Ecto neural progenitor cell (in vitro differentiated cells): ENCODE data around the gene HDAC5.
"Not testable (repeated sequence)": the region's sequence is repeated elsewhere in the genome, so short reads cannot be mapped to it uniquely, and the experiment has no call there.

Experiments
- DNase-seq: peaks from one replicate; pipeline ENCODE4 v3.0.0-alpha.2; 2018; ENCODE audit warnings: low spot score

The HDAC5 gene

DNA sequence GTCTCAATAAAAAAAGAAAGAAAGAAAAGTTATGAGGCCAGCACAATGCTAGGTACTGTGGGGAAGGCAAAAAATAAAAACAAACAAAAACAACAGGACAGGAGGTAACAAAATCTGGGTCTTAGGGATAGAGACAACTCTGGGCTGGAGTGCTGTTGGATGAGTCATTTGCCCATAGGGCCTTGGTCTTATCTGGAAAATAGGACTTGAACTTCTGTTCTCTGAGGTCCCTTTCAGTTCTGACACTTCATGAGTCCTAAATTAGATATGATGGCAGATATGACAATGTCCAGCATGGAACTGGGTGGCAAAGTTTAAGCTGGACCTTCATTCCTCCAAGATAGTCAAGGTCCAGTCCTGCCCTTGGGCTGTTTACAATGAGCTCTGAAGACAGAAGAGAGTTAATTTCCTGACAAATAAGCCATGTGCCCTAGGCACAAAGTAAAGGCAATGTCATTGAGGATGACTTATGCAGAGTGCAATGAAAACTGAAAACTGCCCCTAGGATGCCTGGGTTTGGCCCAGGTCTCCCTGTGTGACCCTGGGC, 8.9 kb upstream of the HDAC5 start:
- no peak for DNase-seq

DNA sequence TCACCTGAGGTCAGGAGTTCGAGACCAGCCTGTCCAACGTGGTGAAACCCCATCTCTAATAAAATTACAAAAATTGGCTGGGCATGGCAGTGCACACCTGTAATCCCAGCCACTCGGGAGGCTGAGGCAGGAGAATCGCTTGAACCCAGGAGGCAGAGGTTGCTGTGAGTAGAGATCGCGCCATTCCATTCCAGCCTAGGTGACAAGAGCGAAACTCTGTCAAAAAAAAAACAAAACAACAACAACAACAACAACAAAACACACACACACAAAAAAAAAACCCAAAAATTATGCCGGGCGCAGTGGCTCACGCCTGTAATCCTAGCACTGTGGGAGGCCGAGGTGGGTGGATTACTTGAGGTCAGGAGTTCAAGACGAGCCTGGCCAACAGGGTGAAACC, 7.9 kb upstream of the HDAC5 start:
- DNase-seq, result not testable (repeated sequence)

DNA sequence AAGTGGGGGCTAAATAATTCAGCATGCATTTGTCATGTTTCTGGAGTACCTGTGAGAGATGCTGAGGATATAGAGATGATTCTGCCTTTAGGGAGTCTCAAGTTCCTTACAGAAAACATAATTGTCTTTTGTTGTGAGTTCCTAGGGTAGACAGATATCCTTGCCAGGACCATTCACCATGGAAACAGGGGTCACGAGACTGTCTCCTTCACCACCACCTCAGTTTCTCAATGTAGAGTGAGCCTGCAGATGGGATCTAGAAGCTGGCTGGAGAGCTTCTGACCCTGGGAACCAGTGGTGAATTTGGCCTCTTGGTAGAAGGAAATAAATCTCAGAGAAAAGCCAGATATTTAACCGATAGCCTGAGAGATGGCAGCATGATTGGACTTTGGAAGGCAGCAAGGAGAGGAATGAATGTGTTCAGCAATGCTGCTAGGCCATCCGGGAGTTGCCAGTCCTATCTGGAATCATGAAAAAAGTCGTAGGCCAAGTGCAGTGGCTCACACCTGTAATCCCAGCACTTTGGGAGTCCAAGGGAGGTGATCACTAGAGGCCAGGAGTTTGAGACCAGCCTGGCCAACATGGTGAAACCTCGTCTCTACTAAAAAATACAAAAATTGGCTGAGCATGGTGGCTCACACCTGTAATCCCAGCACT, 7.4 kb upstream of the HDAC5 start:
- DNase-seq, result no peak

DNA sequence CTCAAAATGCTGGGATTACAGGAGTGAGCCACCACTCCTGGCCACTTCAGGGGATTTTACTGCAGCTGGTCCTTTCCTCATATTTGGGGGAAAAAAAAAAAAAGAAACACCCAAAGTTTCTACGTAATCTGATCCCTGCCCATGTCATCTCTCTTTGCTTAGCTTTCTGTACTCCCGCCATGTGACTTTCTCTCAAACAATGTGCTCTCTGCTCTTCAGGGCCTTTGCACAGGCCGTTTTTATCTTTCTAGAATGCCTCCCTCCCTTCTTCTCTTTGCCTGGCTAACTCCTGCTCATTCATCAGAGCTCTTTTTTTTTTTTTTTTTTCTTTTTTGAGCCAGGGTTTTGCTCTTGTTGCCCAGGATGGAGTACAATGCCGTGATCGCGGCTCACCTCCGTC, 4.9 kb upstream of the HDAC5 start:
- DNase-seq, result no peak

DNA sequence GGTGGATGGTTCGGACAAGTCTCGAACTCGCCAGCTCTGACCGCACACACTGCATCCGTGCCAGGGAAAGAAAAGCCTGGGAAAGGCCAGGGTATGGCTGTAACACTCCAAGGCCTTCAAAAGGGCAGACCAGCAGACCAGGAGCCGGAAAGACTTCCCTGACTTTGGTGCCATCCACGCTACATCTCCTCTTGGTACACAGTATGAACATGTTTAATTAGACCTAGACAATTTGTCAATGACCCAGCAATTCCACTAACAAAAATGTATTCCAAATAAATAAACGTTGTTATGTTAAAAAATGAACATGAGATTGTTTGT, 637 bp upstream of the HDAC5 start:
- no peak for DNase-seq

DNA sequence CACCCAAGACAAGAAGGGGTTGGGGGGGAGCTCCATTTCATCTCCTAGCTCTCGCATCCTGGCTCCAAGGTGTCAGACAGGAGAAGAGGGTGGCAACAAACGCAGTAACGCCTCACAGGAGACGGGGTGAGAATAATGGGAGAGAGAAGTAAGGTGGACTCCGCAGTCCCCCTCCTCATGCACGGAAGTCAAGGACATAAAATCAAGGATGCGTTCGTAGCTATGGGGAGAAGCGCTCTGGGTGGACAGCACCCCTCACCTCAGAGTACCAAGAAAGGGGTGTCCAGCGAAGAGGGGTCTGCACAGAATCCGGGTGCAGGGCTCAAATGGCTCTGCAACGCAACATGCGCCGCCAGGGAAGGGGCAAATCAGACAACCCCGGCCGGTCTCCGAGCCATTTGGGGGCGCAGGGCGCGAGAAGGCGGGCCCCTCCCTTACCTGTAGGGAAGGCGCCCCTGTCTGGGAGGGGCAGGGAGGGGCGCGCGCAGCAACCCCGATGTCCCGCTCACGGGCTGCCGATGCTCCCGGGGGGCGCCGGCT, 555 bp downstream of the HDAC5 start:
- DNase-seq, result no peak

DNA sequence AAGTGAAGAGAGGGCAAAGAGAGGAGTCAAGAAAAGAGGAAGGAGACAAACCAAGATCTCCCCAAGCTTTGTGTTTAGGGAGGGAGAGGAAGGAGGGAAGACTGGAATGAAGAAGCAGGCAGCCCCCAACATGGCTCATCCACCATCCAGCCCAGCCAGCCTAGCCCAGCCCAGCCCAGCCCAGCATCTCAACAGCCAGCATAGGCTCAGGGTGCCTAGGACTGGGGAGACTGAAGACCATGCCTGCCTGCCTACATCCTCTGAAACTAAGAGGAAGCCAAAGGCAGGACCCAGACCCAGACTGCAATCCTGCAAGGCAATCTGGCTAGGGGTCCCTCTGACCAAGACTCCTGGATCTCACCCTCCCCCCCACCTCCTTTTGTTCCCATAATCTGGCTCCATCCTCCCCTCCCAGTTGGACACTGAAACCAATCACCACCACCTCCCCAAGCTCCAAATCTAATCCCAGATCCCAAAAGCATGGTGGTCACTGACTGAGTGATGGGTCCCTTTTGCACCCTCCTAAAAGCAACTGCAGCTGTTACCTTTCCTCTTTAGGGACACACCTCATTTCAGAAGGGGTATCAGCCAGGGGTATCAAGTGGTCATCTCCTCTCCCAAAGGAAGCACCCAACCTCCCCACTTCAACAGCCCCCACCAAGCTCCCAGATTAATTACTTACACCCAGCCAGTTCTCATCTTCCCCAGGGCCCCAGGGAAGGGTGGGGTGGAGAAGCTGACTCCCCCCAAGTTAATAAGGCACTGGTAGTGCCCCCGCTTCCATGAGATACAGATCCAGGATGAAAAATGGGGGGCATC, 1.2 kb downstream of the HDAC5 start:
- DNase-seq, result no peak

DNA sequence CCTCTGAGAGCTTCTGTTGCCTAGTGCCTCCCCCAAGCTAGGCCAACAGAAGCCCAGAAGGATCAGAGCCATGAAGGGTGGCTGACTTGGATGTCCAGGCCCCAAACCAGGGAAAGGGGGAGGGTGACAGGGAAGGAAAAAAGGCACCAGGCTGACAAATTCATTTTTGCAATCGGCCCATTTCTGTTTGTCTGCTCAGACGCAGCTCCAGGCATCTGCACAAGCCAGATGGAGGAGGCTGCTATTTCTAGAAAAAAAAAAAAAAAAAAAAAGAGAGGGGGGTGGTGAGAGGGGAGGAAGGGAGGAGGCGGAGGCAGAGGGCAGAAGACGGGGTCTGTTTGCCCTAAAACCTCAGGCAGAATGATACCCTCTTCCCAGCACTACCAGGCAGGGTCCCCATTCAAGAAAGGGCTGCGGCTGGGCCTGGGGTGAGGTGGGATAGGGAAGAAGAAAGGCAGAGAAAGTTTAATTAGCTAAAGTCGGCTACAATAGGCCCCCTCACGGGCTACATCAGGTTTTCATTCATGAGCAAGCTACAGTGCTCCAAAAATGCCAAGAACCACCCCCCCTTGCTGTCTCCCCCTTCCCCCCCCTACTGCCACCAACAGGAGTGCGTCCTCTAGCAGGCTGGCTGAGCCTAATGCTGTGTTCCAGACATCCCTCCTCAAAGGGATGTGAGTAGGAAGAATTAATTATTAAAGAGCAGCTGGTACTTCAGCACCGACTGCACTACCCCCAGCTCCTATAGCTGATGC, 2.4 kb downstream of the HDAC5 start:
- no peak for DNase-seq

DNA sequence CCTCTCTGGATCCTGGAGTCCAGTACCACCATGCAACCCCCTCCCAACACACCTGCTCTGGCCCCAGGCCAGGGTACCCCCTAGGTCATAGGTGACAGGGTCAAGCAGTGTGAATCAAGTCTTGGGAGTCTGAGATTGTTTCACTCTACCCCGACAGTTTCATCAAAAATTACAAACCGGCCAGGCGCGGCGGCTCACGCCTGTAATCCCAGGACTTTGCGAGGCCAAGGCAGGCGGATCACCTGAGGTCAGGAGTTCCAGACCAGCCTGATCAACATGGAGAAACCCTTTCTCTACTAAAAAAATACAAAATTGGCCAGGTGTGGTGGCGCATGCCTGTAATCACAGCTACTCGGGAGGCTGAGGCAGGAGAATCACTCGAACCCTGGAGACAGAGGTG, 3.2 kb downstream of the HDAC5 start:
- not testable (repeated sequence) for DNase-seq

DNA sequence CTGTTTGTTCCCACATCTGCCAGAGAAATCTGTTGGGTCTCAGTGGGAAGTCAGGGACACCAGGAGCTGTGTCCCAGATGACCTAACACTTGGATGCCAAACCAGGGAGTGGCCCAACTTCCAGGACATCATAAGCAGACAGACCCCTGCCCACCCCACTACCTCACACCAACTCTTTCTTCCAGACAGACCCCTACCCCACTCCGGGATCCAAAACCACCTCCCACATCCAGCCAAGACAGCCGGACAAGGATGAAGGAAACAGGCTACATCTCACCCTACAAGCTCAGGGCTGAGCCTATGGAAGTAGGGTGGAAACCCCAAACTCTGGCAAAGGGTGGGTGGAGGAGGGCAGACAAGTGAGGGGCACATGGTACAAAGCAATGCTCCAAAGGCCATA, 3.6 kb downstream of the HDAC5 start:
- DNase-seq, result no peak

DNA sequence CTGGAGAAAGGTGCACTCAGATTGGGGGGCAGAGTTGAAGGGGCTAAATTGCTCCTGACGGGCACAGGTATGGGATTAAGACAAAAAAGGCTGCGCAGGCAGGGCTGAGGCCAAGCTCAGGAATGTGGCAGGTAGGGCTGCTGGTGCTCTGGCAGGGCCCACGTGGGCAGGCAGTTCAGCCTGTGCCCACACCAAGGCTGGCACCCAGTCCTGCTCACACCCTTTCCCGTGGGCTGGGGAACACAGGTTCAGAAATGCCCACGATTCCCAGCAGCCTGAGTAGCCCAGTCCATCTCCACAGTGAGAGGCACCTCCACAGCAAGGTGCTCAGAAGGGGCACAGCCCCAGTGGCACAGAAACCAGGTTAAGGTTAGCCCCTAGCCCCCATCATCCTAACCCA, 4.4 kb downstream of the HDAC5 start:
- DNase-seq, result no peak

DNA sequence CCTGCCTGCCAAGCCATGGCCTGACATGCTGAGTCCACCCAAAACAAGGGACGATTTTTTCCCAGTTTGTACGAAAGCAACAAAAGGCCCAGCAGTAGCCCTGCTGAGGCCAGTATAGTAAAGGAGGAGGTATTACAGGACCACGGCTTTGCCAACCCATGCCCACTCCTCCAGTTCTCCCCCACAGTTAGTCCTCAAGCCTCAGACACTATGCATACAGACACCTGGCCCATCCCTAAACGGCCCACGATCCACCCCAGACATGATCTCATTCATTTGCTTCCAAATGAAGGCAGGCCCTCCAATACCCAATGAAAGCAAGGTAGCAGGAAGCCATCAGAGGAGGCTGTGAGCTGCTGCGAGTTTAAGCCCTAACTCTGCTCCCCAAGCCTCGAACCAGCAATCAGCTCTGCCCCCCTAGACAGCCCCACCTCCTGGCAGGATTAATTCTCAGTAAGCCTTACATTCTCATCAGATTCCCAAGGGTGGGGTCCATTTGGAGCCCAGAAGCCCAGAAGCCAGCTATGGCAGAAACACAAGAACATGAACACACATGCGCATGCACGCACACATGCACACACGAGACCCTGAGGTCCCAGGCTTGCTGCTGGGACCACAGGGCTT, 4.9 kb downstream of the HDAC5 start:
- no peak for DNase-seq

DNA sequence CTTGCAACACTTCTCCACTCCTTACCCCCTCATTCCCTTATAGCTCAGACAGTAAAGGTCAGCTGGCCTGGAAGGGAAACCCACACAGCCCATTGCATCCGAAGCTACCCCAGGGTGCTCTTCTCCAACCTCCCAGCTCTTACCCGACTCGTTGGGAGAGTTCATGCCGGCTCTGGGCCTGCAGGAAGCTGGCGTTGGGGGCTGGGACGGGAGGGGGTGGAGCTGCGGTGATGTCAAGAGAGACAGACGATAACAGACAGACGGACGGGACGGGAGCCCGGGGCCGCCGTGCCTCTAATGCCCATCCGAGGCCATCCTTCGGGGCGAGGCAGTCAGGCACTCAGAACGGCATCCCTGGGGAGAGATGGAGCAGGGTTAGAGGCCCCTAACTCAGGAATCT, 6.1 kb downstream of the HDAC5 start:
- DNase-seq, result no peak

DNA sequence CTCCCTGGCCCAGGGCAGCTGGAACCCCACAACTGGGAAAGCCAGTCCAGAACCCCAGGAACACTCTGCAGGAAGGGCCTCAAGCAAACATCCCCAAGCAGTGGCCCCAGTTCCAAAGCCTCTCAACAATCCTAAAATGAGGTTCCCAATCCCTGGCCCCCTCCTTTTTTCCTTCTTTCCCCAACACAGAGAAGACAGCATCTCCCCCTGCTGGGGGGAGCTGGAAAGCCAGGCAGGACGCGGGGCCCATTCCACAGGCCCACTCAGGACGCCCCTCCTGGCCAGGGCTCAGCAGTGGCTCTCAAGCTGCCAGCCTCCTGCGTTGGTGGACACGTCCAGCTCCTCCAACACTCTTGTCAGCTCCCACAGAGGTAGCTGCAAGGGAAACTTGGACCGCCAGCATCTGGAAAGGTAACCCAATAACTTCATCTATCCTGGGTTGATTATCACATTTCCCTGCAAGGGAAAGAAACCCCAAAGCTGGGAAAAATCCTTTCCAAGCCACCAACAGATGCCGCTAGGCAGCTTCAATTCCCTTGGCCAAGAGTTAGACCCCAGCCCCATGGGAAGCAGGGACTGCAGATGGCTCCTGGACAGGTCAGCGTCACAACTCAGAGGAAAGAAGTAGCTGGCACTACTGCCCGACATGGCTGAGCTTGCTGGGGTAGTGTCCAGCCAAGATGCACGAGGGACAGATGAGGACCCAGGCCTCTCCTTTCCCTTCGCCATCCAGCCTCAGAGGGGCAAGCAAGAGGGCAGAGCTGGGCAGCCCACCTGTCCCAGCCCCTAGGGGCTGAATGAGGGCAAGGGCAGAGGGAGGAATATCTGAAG, 7.6 kb downstream of the HDAC5 start:
- no peak for DNase-seq

DNA sequence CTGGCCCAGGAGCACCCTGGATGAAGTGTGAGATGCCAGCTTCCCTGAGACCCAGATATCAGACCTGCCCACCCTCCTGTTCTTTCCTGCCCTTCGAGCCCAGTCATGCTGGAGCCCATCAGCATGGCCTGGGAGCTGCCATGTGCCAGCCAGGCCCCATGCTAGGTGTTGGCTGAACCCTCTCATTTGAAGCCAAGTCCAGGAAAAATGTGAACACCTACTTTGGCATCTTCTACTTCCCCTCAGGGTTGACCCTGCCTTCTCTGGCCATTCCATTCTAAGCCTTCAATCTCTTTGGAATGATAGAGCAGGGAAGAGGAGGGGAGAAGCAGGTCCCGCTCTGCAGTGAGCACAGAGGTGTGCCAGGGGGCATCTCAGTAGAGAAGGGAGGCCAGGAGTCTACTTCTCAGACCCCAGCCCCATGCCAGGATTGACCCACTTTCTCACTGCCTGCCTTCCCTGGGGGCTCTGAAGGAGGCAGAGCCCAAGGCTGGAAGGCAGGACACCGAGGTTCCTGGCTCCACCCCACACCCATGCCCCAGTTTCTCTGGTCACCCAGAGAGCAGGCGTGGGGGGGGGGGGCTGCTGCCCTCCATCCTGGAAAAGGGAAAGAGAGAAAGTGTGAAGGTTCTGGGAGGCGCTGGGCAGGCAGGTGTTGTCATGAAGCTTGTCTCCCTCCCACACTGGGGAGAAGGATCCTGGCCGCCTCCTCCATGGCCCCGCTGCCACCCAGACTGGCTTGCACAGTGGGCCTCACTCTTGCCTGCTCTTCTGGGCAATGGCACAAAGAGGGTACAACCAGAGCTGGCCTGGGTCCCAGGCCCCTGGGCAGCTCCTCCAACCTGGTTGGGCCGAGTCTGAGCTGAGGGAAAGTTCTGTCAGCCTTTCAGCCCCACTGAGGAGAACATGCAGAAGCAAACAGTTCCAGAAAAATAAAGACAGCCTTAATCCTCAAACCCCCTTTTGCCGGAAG, 9.3 kb downstream of the HDAC5 start:
- DNase-seq, result no peak

DNA sequence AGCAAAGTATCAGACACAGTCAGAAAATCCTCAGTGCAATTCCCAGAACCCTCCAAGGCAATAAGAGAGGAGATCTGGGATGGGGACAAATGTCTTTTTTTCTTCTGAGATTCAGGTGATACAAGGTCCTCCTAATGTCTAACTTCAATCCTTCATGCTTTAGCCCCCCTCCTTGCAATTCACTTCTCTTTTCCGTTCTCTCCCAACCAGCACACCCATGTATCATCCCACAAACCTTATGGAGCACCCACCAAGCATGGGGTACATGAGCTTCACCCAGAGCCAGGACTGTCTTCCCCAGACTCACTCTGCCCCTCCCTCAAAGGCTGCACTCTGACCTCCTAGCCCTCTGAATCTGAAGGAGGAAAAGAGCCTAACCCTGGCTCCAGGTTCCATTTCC, 10.1 kb downstream of the HDAC5 start:
- no peak for DNase-seq

DNA sequence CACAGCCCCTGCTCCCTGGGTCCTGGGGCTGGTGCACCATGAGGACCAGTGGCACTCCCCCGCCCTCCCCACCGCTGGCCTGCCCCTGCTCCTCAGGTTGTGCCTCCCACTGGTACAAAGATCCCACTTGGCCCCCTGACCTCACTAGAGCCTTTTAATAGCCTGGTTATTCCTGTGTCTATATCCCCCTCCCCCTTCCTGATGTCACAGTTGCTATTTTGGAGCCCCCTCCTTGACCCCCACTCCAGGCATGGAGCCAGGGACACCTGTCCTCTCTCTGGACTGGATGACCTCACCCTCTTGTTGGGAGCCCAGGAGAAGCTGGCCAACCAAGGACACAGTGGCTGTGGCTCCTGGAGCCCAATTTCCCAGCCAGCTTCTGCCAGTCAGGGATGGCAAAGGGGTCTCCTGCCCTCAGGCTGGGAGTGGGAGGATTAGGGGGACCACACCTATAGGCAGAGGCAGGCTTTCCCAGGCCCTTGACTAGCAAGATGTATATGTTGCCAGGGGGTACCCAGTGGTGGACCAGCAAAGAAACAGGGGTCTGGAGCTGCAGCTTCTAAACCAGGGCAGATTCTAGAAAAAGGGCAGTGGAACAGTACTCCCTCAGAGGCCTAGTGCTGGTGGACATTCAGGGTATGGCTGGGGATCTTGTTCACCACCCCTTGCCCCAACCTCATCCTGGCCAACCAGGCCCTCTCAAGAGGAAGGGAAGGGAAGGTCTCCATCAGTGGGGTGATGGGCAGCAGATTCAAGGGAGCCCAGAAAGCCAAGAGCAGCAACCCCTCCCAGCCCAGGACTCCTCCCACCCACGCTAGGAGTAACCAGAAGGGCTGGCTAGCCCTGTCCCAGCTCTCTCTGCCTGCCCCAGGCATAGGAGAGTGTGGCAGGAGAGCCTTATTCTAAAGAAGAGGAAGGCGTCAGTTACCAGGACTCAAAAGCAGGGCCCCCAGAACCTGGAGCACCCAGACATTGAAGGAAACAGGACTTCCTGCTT, 10.9 kb downstream of the HDAC5 start:
- no peak for DNase-seq

DNA sequence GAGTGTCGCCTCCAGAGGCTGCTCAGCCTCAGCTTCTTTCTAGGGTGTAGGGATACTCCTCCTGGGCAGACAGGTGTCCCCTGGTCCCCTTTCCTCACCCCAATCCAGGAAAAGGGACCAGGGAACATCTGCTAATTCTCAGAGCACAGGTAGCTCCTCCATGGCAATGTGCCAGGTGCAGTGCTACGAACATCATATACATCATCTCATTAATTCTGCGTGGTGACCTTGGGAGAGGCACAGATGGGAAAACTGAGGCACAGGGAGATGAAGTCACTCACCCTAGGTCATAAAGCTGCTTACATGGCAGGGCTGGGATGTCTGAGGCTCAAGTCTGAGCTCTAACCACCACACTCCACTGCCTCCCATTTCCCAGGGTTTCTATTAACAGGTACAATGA, 11.7 kb downstream of the HDAC5 start:
- DNase-seq, result no peak
